ENCODE data around the gene GDF2.

GDF2 gene

DNA sequence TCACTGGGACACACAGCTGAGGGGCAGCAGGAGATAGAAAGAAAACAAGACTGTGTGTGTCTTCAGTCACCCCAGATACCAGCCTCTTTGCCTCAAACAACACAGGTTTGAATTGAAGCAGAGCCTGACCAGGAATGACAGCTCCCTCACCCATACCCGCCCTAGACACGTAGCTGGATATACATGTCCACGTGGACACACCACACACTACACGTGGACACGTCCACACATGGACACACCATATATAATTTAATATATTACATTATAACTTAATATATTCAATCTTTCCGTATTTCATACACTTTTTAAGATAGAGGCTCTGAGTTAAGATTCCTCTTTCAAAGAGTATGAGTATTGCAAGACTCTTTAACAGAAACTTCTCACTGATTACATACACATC, 11.3 kb downstream of the GDF2 start:
- Histone ChIP-seq H2AFZ (ENCODE audit: low read depth, low read length) (no peak overlapping the region), H3K4me3 (ENCODE audit: low read depth in 1 of 2, low read length in 2 of 2) (no peak overlapping the region), H3K4me1 (ENCODE audit: insufficient read depth, low read length) (no peaks in the 10 kb centered on the region), H4K20me1 (ENCODE audit: insufficient read depth, low read length) (peaks cover 5% of the 10 kb centered on the region; the same call in 1 of the 2 replicates), H3K27me3 (ENCODE audit: insufficient read depth, low read length, poor library complexity) (peaks cover 12% of the 10 kb centered on the region), H3K9me3 (ENCODE audit: insufficient read depth, low read length, severe bottlenecking) (no peaks in the 10 kb centered on the region), H3K36me3 (ENCODE audit: insufficient read depth, low read length) (no peaks in the 10 kb centered on the region), H3K9ac (ENCODE audit: low read depth, low read length) (no peak overlapping the region), H3K4me2 (ENCODE audit: insufficient read depth, low read length) (no peak overlapping the region), H3K79me2 (ENCODE audit: insufficient read depth, low read length) (no peaks in the 10 kb centered on the region), H3K27ac (ENCODE audit: low read length) (no peak overlapping the region)
- no peak for TF ChIP-seq EZH2 (IDR thresholded peaks at IDR 0.05; ENCODE audit: borderline replicate concordance, low read depth, low read length, severe bottlenecking)
- TF ChIP-seq, protein P1, sequence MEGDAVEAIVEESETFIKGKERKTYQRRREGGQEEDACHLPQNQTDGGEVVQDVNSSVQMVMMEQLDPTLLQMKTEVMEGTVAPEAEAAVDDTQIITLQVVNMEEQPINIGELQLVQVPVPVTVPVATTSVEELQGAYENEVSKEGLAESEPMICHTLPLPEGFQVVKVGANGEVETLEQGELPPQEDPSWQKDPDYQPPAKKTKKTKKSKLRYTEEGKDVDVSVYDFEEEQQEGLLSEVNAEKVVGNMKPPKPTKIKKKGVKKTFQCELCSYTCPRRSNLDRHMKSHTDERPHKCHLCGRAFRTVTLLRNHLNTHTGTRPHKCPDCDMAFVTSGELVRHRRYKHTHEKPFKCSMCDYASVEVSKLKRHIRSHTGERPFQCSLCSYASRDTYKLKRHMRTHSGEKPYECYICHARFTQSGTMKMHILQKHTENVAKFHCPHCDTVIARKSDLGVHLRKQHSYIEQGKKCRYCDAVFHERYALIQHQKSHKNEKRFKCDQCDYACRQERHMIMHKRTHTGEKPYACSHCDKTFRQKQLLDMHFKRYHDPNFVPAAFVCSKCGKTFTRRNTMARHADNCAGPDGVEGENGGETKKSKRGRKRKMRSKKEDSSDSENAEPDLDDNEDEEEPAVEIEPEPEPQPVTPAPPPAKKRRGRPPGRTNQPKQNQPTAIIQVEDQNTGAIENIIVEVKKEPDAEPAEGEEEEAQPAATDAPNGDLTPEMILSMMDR (IDR thresholded peaks at IDR 0.05; ENCODE audit: borderline replicate concordance, extremely low read depth, low read length, poor library complexity, severe bottlenecking), result no peak
- DNase-seq (no peak), ATAC-seq (ENCODE audit: insufficient read depth, low read depth) (no peak)

DNA sequence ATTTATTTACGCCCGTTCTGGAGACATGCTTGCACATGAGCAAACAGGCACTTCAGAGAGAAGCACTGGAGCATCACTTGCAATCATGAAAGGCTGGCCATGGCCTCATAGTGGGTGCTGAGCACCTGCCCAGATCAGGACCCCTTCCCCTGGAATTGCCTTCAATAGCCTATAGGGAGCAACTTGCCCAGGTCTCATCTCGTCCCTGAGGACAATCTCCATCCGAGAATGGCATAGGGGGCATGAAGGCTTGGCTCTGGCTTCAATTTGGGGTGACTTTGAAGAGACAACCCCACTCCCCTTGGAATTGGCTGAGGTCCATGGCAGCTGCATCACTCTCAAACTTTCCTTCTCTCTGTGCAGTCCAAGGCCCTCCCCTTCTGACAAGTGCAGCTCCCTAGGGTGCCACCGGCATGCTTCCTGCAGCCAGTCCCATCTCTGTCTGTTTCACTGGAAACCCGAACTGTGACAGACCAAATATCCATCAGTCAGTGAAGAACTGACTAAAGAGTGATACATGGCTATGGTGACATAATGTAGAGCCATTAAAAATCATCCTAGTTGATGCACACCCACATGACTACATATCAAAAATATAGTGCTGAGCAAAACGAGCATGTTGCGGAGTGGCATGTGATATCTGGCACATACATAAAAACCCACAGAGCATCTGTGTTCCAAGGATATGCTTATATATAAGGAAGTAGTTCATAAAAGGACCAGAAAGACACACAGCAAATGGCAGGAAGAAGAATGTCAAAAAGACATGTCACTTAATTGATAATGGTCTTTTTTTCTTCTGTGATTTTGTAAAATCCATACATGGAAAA, 12.4 kb downstream of the GDF2 start:
- DNase-seq, result no peak
- no peaks in the 10 kb centered on the region for H3K79me2 ChIP-seq (ENCODE audit: insufficient read depth, low read length)

DNA sequence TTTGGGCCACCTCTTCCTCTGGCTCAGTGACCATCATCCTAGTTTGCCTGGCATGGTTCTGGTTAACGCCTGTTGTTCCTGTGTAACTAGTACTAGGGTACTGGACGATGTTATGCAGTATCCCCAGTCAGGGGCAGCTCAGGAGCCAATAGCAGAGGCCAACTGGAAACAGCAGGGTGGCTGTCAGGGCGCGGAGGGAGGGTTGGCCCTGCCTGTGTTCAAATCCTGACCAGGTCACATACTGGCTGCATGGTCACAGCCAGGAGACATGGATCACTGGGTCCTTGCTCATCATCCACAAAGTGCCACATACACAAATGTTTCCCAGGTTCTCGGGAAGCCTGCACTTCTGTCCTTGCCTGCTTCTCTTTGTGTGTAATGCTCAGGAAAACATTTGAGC, 13.7 kb downstream of the GDF2 start:
- no peaks in the 10 kb centered on the region for H3K36me3 ChIP-seq (ENCODE audit: insufficient read depth, low read length)
- no peak overlapping the region for H3K4me2 ChIP-seq (ENCODE audit: insufficient read depth, low read length)
- no peaks in the 10 kb centered on the region for H3K79me2 ChIP-seq (ENCODE audit: insufficient read depth, low read length)
- no peak overlapping the region for H3K27ac ChIP-seq (ENCODE audit: low read length)
- no peak overlapping the region for H2AFZ ChIP-seq (ENCODE audit: low read depth, low read length)
- no peak for DNase-seq
- peaks cover 5% of the 10 kb centered on the region; the same call in 1 of the 2 replicates for H4K20me1 ChIP-seq (ENCODE audit: insufficient read depth, low read length)
- H3K9ac ChIP-seq (ENCODE audit: low read depth, low read length), result no peak overlapping the region
- no peak overlapping the region for H3K4me3 ChIP-seq (ENCODE audit: low read depth in 1 of 2, low read length in 2 of 2)
- TF ChIP-seq, protein P1 (IDR thresholded peaks at IDR 0.05; ENCODE audit: borderline replicate concordance, extremely low read depth, low read length, poor library complexity, severe bottlenecking), result no peak
- TF ChIP-seq EZH2 (IDR thresholded peaks at IDR 0.05; ENCODE audit: borderline replicate concordance, low read depth, low read length, severe bottlenecking), result no peak
- ATAC-seq (ENCODE audit: insufficient read depth, low read depth), result no peak
- H3K9me3 ChIP-seq (ENCODE audit: insufficient read depth, low read length, severe bottlenecking), result no peaks in the 10 kb centered on the region
- peaks cover 12% of the 10 kb centered on the region for H3K27me3 ChIP-seq (ENCODE audit: insufficient read depth, low read length, poor library complexity)
- no peaks in the 10 kb centered on the region for H3K4me1 ChIP-seq (ENCODE audit: insufficient read depth, low read length)

More for the DNA sequence above, 12.4 kb downstream of the GDF2 start:
- Histone ChIP-seq H3K4me1 (ENCODE audit: insufficient read depth, low read length) (no peaks in the 10 kb centered on the region), H3K9ac (ENCODE audit: low read depth, low read length) (no peak overlapping the region), H3K36me3 (ENCODE audit: insufficient read depth, low read length) (no peaks in the 10 kb centered on the region), H2AFZ (ENCODE audit: low read depth, low read length) (no peak overlapping the region), H3K9me3 (ENCODE audit: insufficient read depth, low read length, severe bottlenecking) (no peaks in the 10 kb centered on the region), H3K4me3 (ENCODE audit: low read depth in 1 of 2, low read length in 2 of 2) (no peak overlapping the region), H3K4me2 (ENCODE audit: insufficient read depth, low read length) (no peak overlapping the region), H4K20me1 (ENCODE audit: insufficient read depth, low read length) (peaks cover 5% of the 10 kb centered on the region; the same call in 1 of the 2 replicates), H3K27ac (ENCODE audit: low read length) (no peak overlapping the region), H3K27me3 (ENCODE audit: insufficient read depth, low read length, poor library complexity) (peaks cover 12% of the 10 kb centered on the region)
- TF ChIP-seq EZH2 (IDR thresholded peaks at IDR 0.05; ENCODE audit: borderline replicate concordance, low read depth, low read length, severe bottlenecking), result no peak
- TF ChIP-seq, protein P1 (IDR thresholded peaks at IDR 0.05; ENCODE audit: borderline replicate concordance, extremely low read depth, low read length, poor library complexity, severe bottlenecking), result no peak
- ATAC-seq (ENCODE audit: insufficient read depth, low read depth), result no peak

Measured in DND-41 (cell line).